ENCODE data around the gene NDFIP1.
"Not testable (repeated sequence)": the region's sequence is repeated elsewhere in the genome, so short reads cannot be mapped to it uniquely, and the experiment has no call there.

Gene NDFIP1

GRCh38 chr5:142080248-142080647, 28.3 kb upstream of the NDFIP1 start:
- TF ChIP-seq CTCF (conservative IDR thresholded peaks at IDR 0.05; ENCODE audit: low read length) = no peak
- no peak overlapping the region for H3K4me3 ChIP-seq (ENCODE audit: low read length)
- no peak for DNase-seq (ENCODE audit: low read depth)

- no peak for DNase-seq (ENCODE audit: low read depth)
- no peak overlapping the region for H3K4me3 ChIP-seq (ENCODE audit: low read length)
- no peak for TF ChIP-seq CTCF (conservative IDR thresholded peaks at IDR 0.05; ENCODE audit: low read length)
Observed at GRCh38 chr5:142082182-142082781, 26.3 kb upstream of the NDFIP1 start.

- DNase-seq (ENCODE audit: low read depth) = no peak
Observed at GRCh38 chr5:142086229-142086628, 22.4 kb upstream of the NDFIP1 start.

DNA sequence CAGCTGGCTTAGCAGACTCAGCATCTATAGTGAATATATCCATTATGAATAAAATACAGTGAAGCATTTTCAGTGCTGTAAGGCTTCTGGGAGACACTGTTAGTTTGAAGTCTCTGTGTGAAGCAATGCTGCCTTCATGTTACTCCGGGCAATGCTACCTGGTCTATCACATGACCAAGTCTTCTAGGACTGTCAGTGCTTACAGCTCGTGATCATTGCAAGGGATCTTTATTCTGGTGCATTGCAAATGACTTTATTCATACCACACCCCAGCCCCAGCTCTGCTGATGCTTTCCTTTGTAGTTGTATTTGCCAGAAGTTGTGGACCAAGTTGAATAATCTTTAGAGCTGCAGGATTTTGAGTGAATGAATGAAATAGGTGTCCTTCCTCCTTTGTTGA, 21.9 kb upstream of the NDFIP1 start:
- TF ChIP-seq CTCF (conservative IDR thresholded peaks at IDR 0.05; ENCODE audit: low read length) = no peak
- DNase-seq (ENCODE audit: low read depth) = no peak
- no peak overlapping the region for H3K4me3 ChIP-seq (ENCODE audit: low read length)

More at GRCh38 chr5:142086229-142086628, 22.4 kb upstream of the NDFIP1 start:
- no peak overlapping the region for H3K4me3 ChIP-seq (ENCODE audit: low read length)
- no peak for TF ChIP-seq CTCF (conservative IDR thresholded peaks at IDR 0.05; ENCODE audit: low read length)

DNA sequence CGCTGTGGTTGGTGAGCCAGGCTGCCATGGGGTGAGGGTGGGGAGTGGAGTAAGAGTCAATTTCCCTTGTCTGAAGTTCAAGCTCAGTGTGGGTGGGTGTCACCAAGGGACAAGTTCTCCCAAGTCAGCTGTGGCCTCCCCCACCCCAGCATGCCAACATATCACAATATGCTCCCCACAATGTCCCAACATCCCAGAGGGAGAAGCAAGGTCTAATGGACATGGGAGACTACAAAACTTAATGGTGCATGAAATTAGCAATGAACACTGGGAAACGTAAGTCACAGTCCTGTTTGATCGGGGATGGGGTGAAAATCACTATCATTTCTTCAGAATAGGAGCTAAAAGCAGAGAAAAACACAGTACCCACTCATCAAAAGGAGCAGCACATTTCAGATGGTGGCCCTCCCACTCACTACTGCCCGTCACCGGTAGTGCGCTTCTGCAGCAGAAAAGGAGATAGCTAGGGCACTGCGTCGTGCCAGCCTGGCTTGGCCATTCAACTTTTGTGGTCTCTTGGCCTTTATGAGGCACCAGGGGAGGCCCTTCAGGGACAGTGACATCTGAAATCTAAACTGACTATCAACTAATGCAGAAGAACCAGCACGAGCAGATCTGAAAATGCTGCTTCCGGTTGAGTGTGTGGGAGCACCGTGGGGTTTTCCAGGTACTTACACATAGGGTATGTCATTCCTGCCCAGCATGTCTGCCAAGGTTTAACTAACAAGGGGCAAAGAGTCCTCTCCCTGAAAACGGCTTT, 20.5 kb upstream of the NDFIP1 start:
- no peak for TF ChIP-seq CTCF (conservative IDR thresholded peaks at IDR 0.05; ENCODE audit: low read length)
- H3K4me3 ChIP-seq (ENCODE audit: low read length) = no peak overlapping the region
- no peak for DNase-seq (ENCODE audit: low read depth)

GRCh38 chr5:142088855-142089479, 19.6 kb upstream of the NDFIP1 start:
- not testable (repeated sequence) for H3K4me3 ChIP-seq (ENCODE audit: low read length); DNase-seq (ENCODE audit: low read depth)

DNA sequence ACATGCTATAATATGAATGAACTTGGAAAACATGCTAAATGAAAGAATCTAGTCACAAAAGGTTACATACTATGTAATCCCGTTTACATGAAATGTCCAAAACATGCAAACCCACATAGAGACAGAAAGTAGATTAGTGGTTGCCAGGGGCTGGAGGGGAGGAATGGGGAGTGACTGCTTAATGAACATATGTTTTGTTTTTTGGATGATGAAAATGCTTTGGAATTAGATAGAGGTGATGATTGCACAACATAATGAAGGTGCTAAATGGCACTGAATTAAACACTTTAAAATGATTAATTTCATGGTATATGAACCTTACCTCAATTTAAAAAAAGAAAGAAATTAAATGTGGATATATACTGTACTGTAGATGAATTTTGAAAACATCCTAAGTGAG, 17.6 kb upstream of the NDFIP1 start:
- TF ChIP-seq CTCF (conservative IDR thresholded peaks at IDR 0.05; ENCODE audit: low read length) = no peak
- H3K4me3 ChIP-seq (ENCODE audit: low read length) = no peak overlapping the region
- no peak for DNase-seq (ENCODE audit: low read depth)
